RWPE1 (cell line): ENCODE data around the gene NMT1.
A peak's percentile ranks its signal among the peaks of the same experiment; 100 is the strongest.

Experiments used
- CTCF ChIA-PET: fragments of 350-600 bp; sonication (Branson Sonifier 250); formaldehyde crosslinking; extraction: SDS; loops from one replicate; lab custom pipeline; 2021; lab: Yijun Ruan, JAX
- POLR2A ChIA-PET: fragments of 400-600 bp; formaldehyde crosslinking; extraction: SDS; loops from one replicate; lab custom pipeline; 2020; ENCODE audit warnings: antibody characterized with exemption; ENCODE audit not compliant: low non-redundant PET; lab: Yijun Ruan, JAX
- DNase-seq: peaks from one replicate; pipeline ENCODE4 v3.0.0; 2012; ENCODE audit warnings: low spot score
- H3K27ac ChIP-seq: fragments of 450-650 bp; 2 replicates; pipeline ENCODE4 v1.5.1; 2017
- TF ChIP-seq, protein P1 (sequence below): fragments of 450-650 bp; conservative IDR thresholded peaks from 2 replicates; pipeline ENCODE4 v1.5.1; 2017; ENCODE audit warnings: low read depth, mild to moderate bottlenecking

Gene NMT1

DNA sequence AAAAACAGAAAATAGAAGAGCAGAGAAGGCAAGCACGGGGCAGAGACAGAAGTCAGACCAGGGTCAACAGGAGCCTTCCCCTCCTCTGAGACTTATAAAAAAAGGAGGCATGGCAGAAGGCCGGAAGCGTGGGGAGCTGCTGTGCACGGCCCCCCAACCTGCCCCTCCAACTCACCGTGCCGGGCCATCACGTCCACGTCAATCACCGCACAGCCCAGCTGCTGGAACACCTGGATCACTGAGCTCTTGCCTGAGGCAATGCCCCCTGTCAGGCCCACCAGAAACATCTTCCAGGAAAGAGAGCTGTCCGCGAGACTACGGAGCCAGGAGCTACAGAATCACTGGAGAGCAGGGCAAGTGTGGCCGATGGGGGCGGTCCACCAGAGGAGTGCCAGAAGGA is 26.5 kb upstream of the NMT1 start:
- POLR2A ChIA-PET = interaction anchor here (0.5 kb wide), 1 partner anchor 10 kb away, joined by 7 read pairs; no protein-coding TSS in a partner anchor
- no peak for DNase-seq
- CTCF ChIA-PET = interaction anchor here (1.0 to 1.1 kb wide), 2 partner anchors 12 to 115 kb away, joined by 3 to 9 read pairs; no protein-coding TSS in a partner anchor
- TF ChIP-seq, protein P1, sequence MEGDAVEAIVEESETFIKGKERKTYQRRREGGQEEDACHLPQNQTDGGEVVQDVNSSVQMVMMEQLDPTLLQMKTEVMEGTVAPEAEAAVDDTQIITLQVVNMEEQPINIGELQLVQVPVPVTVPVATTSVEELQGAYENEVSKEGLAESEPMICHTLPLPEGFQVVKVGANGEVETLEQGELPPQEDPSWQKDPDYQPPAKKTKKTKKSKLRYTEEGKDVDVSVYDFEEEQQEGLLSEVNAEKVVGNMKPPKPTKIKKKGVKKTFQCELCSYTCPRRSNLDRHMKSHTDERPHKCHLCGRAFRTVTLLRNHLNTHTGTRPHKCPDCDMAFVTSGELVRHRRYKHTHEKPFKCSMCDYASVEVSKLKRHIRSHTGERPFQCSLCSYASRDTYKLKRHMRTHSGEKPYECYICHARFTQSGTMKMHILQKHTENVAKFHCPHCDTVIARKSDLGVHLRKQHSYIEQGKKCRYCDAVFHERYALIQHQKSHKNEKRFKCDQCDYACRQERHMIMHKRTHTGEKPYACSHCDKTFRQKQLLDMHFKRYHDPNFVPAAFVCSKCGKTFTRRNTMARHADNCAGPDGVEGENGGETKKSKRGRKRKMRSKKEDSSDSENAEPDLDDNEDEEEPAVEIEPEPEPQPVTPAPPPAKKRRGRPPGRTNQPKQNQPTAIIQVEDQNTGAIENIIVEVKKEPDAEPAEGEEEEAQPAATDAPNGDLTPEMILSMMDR = no peak
- peak overlapping the region; percentile 23 for H3K27ac ChIP-seq

GRCh38 chr17:45035848-45036247 is 25.3 kb upstream of the NMT1 start:
- ChIA-PET CTCF (interaction anchor here (0.6 to 1.1 kb wide), 3 partner anchors 14 to 44 kb away, joined by 3 to 5 read pairs (median 4); no protein-coding TSS in a partner anchor), POLR2A (no interaction called here)
- TF ChIP-seq, protein P1 = no peak
- DNase-seq = no peak
- H3K27ac ChIP-seq = peak overlapping the region; percentile 1; the same call in 1 of the 2 replicates

DNA sequence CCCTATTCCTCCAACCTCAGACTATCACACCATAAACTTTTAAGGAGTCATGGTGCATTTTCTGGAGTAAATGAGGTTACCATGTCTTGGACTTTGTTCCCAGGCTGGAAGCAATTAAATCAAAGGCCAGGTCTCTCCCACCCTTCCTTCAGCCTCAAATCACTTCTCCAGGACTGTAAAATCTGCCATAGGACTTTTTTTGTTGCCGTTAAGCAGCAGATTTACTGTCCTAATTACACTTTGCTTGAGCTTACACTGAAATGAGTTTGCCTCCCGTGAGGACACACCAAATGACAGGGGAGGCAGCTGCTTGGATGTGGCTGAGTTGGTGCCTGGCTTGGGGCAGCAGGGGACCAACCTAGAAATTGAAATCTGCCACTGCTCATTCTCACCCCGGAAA is 24.4 kb upstream of the NMT1 start:
- POLR2A ChIA-PET = interaction anchor here (1.1 kb wide), 1 partner anchor 9 kb away, joined by 3 read pairs; no protein-coding TSS in a partner anchor
- TF ChIP-seq, protein P1 = no peak
- no peak for DNase-seq
- CTCF ChIA-PET = no interaction called here
- peak overlapping the region; percentile 50 for H3K27ac ChIP-seq

GRCh38 chr17:45038728-45039634 is 22.1 kb upstream of the NMT1 start:
- ChIA-PET CTCF (interaction anchor here (0.7 to 1.8 kb wide), 3 partner anchors 17 to 263 kb away, joined by 3 to 6 read pairs (median 5); no protein-coding TSS in a partner anchor), POLR2A (interaction anchor here (0.5 kb wide), 1 partner anchor 8 kb away, joined by 4 read pairs; no protein-coding TSS in a partner anchor)
- DNase-seq = no peak
- TF ChIP-seq, protein P1 = no peak
- peak overlapping the region; percentile 99 for H3K27ac ChIP-seq

GRCh38 chr17:45040459-45040858 is 20.7 kb upstream of the NMT1 start:
- ChIA-PET CTCF (interaction anchor here (1.7 kb wide), 1 partner anchor 21 kb away, joined by 6 read pairs; no protein-coding TSS in a partner anchor), POLR2A (interaction anchor here (0.7 kb wide), 2 partner anchors 98 to 109 kb away, joined by 3 to 5 read pairs; no protein-coding TSS in a partner anchor)
- no peak for DNase-seq
- peak overlapping the region; percentile 99 for H3K27ac ChIP-seq
- TF ChIP-seq, protein P1 = no peak
